ENCODE data around the gene ATXN1L.
"Not testable (repeated sequence)": the region's sequence is repeated elsewhere in the genome, so short reads cannot be mapped to it uniquely, and the experiment has no call there.

Gene ATXN1L

DNA sequence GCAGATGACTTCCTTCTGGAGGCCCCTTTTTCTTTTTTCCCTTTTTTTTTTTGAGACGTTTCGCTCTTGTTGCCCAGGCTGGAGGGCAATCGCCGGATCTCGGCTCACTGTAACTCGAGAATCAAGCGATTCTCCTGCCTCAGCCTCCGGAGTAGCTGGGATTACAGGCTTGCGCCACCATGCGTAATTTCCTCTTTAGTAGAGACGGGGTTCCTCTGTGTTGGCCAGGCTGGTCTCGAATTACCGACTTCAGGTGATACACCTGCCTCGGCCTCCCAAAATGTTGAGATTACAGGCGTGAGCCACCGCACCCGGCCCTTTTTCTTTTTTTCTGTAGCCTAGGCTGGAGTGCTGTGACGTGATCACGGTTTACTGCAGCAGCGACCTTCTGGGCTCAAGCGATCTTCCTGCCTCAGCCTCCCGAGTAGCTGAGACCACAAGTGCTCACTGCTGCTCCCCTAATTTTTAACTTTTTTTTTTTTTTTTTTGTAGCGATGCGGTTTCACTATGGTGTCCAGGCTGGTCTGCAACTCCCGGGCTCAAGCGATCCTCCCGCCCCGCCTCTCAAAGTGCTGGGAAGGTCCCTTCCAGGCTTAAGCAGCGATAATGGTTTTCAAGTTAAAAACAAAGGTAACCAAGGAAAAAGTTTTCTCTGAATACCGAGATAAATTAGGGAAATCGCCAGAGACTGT is 48.6 kb downstream of the ATXN1L start:
- DNase-seq (ENCODE audit: low read depth): peak; percentile 74

DNA sequence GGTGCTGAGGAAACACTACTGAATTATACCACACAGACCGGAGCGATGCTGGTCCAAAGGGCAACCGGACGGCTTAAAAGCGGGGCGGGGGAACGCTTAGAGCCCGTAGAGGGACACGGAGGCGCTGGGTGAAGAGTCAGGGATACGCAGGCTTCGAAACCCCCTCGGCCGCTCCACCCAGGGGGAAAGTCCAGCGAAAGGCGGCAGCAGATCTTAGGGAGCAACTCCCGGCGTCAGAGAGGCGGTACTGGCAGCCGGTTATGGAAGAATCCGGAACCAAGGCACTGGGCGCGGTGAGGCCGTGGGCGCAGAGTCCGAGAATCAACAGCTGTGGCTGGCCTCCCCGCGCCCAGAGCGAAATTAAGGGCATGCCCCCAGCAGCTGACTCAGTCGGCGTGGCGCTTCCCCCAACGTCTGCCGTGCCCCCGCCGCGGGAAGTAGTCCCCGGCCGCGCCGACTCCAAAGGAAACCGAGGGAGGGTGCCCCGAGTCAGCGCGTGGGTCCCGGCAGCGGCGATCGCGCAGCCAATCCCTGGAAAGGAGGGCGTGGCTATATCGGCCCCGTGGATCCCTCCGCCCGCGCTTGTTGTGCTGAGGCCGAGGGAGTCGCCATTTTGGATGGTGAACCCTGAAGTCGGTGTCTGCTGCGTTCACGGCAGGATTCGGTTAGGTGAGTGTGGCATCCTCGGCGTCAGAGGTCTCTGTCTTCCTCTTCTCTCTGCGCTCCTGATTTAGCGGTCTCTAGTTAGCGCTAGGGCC is 49.3 kb downstream of the ATXN1L start, which contains the start of gene IST1:
Gene IST1 (plus strand): TSS at position 611 of the 758 bp plus-strand sequence. CDS start 20,110 bp downstream, outside the sequence.
- peak; percentile 97 for DNase-seq (ENCODE audit: low read depth)

- peak; percentile 59 for DNase-seq (ENCODE audit: low read depth)
Measured at GRCh38 chr16:71895679-71896365, 50.0 kb downstream of the ATXN1L start.

DNA sequence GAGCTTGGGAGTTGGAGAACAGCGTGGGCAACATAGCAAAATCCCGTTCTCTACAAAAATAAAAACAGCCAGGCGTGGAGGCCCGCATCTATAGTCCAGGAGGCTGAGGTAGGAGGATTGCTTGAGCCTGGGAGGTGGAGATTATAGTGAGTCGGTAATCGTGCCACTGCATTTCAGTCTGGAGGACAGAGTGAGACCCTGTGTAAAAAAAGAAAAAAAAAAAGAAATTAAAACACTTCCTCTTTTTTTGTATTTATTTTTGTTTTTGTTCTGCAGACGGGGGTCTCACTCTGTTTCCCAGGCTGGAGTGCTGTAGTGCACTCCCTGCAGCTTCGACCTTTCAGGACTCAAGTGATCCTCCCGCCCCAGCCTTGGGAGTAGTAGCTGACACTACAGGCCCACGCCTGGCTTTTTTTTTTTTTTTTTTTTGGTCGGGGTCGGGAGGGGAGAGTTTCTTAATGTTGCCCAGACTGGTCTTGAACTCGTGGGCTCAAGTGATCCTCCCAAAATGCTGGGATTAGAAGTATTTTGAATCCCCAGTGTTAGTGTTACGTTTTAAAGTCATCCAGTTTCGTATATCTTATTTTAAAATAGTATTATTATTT is 51.1 kb downstream of the ATXN1L start:
- no peak for DNase-seq (ENCODE audit: low read depth)

DNA sequence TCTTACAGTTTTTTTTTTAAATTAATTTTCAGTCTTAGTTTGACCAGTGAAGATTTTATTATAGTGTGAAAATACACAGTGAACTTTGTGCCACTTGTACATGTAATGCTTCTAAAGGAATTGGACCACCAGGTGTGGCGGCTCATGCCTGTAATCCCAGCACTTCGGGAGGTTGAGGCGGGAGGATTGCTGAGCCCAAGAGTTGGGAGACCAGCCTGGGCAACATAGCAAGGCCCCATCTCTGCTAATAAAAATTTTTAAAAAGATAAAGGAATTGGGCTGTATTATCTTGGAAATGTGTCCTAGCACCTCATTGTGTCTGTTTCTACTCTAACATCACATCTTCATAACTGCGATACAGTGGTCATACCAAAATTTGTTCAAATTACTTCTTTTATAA is 53.4 kb downstream of the ATXN1L start:
- no peak for DNase-seq (ENCODE audit: low read depth)

- no peak for DNase-seq (ENCODE audit: low read depth)
Measured at GRCh38 chr16:71902656-71903365, 57.0 kb downstream of the ATXN1L start.

- no peak for DNase-seq (ENCODE audit: low read depth)
Measured at GRCh38 chr16:71903608-71904007, 57.8 kb downstream of the ATXN1L start.

DNA sequence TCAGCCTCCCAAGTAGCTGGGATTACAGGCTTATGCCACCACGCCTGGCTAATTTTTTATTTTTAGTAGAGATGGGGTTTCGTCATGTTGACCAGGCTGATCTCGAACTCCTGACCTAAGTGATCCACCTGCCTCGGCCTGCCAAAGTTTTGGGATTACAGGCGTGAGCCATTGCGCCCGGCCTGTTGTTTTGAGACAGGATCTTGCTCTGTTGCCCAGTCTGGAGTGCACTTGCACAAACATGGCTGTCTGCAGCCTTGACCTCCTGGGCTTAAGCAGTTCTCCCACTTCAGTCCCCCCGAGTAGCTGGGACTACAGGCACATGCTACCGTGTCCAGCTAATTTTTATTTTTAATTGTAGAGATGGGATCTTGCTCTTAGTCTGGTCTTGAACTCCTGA is 58.5 kb downstream of the ATXN1L start:
- no peak for DNase-seq (ENCODE audit: low read depth)

DNA sequence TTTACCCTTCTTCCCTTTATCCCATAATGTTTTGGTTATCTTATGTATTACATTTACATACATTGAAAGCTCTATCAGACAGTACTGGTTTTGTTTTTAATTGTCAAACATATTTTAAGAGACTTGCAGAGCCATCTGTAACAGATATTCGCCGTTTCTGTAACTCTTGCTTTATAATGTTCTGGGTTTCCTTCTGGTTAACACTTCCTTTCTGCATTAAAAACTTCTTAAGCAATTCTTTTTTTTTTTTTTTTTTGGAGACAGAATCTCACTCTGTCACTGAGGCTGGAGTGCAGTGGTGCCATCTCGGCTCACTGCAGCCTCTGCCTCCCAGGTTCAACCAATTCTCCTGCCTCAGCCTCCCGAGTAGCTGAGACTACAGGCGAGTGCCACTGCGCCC is 60.0 kb downstream of the ATXN1L start:
- DNase-seq (ENCODE audit: low read depth): not testable (repeated sequence)

Data from EH (cell line).